NCI-H2171 (cell line): Measurements from ENCODE around the gene RBM43.
"Not testable (repeated sequence)": the region's sequence is repeated elsewhere in the genome, so short reads cannot be mapped to it uniquely, and the experiment has no call there.

Experiments
- DNase-seq: peaks from one replicate; lab custom pipeline; 2025; lab: John Stamatoyannopoulos, UW

The RBM43 gene

GRCh38 chr2:151268085-151268484 lies 6.4 kb upstream of the RBM43 start:
- no peak for DNase-seq

- DNase-seq, result no peak
Measured at GRCh38 chr2:151267537-151267936, 5.9 kb upstream of the RBM43 start.

GRCh38 chr2:151265991-151266390 lies 4.3 kb upstream of the RBM43 start:
- DNase-seq, result peak; percentile 80

- no peak for DNase-seq
Measured at GRCh38 chr2:151264157-151264825, 2.6 kb upstream of the RBM43 start.

GRCh38 chr2:151262629-151263028 lies 966 bp upstream of the RBM43 start:
- DNase-seq, result no peak

GRCh38 chr2:151261977-151262291 lies 271 bp upstream of the RBM43 start:
- no peak for DNase-seq

- no peak for DNase-seq
Measured at GRCh38 chr2:151260573-151261230, 961 bp downstream of the RBM43 start.

GRCh38 chr2:151258121-151258520 lies 3.5 kb downstream of the RBM43 start:
- DNase-seq, result peak; percentile 50

- no peak for DNase-seq
Measured at GRCh38 chr2:151252646-151253045, 9.0 kb downstream of the RBM43 start.

GRCh38 chr2:151251012-151251411 lies 10.7 kb downstream of the RBM43 start:
- no peak for DNase-seq

- no peak for DNase-seq
Measured at GRCh38 chr2:151247432-151247831, 14.2 kb downstream of the RBM43 start.

- no peak for DNase-seq
Measured at GRCh38 chr2:151246152-151246551, 15.5 kb downstream of the RBM43 start.

GRCh38 chr2:151243468-151243867 lies 18.2 kb downstream of the RBM43 start:
- no peak for DNase-seq

- no peak for DNase-seq
Measured at GRCh38 chr2:151241224-151241623, 20.4 kb downstream of the RBM43 start.

GRCh38 chr2:151240433-151240832 lies 21.2 kb downstream of the RBM43 start:
- no peak for DNase-seq

- no peak for DNase-seq
Measured at GRCh38 chr2:151239624-151240023, 22.0 kb downstream of the RBM43 start.

- peak; percentile 54 for DNase-seq
Measured at GRCh38 chr2:151238527-151239487, 22.9 kb downstream of the RBM43 start.

GRCh38 chr2:151237422-151238025 lies 24.1 kb downstream of the RBM43 start:
- no peak for DNase-seq

- DNase-seq, result not testable (repeated sequence)
Measured at GRCh38 chr2:151233760-151234159, 27.9 kb downstream of the RBM43 start.

- DNase-seq, result not testable (repeated sequence)
Measured at GRCh38 chr2:151233288-151233687, 28.4 kb downstream of the RBM43 start.

GRCh38 chr2:151230627-151231140 lies 31.0 kb downstream of the RBM43 start:
- DNase-seq, result no peak

GRCh38 chr2:151228847-151229512 lies 32.7 kb downstream of the RBM43 start:
- DNase-seq, result no peak
